ENCODE data around the gene DPYD.

The DPYD gene

GRCh38 chr1:97603218-97603617 is 317.6 kb downstream of the DPYD start:
- H3K4me3 ChIP-seq (ENCODE audit: low read depth, low read length), result no peak overlapping the region
- H3K27ac ChIP-seq (ENCODE audit: low read depth, low read length), result no peak overlapping the region
- peaks cover 5% of the 10 kb centered on the region for H3K4me1 ChIP-seq (ENCODE audit: control insufficient read depth, insufficient read depth, low read length, unreplicated experiment)
- H3K36me3 ChIP-seq (ENCODE audit: insufficient read depth, low read length), result no peaks in the 10 kb centered on the region
- H2AFZ ChIP-seq (ENCODE audit: low read length, unreplicated experiment), result no peak overlapping the region
- H3K27me3 ChIP-seq (ENCODE audit: insufficient read depth, low read length), result no peaks in the 10 kb centered on the region
- no peaks in the 10 kb centered on the region for H3K79me2 ChIP-seq (ENCODE audit: control insufficient read depth, insufficient read depth, low read length, unreplicated experiment)

- Histone ChIP-seq H3K79me2 (ENCODE audit: control insufficient read depth, insufficient read depth, low read length, unreplicated experiment) (no peaks in the 10 kb centered on the region), H3K4me1 (ENCODE audit: control insufficient read depth, insufficient read depth, low read length, unreplicated experiment) (peaks cover 5% of the 10 kb centered on the region), H3K4me3 (ENCODE audit: low read depth, low read length) (no peak overlapping the region), H3K36me3 (ENCODE audit: insufficient read depth, low read length) (no peaks in the 10 kb centered on the region), H2AFZ (ENCODE audit: low read length, unreplicated experiment) (no peak overlapping the region), H3K27me3 (ENCODE audit: insufficient read depth, low read length) (no peaks in the 10 kb centered on the region), H3K27ac (ENCODE audit: low read depth, low read length) (no peak overlapping the region)
Measured at GRCh38 chr1:97599447-97599846, 321.4 kb downstream of the DPYD start.

GRCh38 chr1:97593192-97593591 is 327.6 kb downstream of the DPYD start:
- Histone ChIP-seq H3K4me3 (ENCODE audit: low read depth, low read length) (no peak overlapping the region), H3K79me2 (ENCODE audit: control insufficient read depth, insufficient read depth, low read length, unreplicated experiment) (no peaks in the 10 kb centered on the region), H3K27me3 (ENCODE audit: insufficient read depth, low read length) (no peaks in the 10 kb centered on the region), H3K27ac (ENCODE audit: low read depth, low read length) (no peak overlapping the region), H2AFZ (ENCODE audit: low read length, unreplicated experiment) (no peak overlapping the region), H3K4me1 (ENCODE audit: control insufficient read depth, insufficient read depth, low read length, unreplicated experiment) (no peaks in the 10 kb centered on the region), H3K36me3 (ENCODE audit: insufficient read depth, low read length) (peaks cover 16% of the 10 kb centered on the region)

- Histone ChIP-seq H3K4me1 (ENCODE audit: control insufficient read depth, insufficient read depth, low read length, unreplicated experiment) (no peaks in the 10 kb centered on the region), H3K36me3 (ENCODE audit: insufficient read depth, low read length) (peaks cover 25% of the 10 kb centered on the region), H3K4me3 (ENCODE audit: low read depth, low read length) (no peak overlapping the region), H3K79me2 (ENCODE audit: control insufficient read depth, insufficient read depth, low read length, unreplicated experiment) (no peaks in the 10 kb centered on the region), H2AFZ (ENCODE audit: low read length, unreplicated experiment) (no peak overlapping the region), H3K27me3 (ENCODE audit: insufficient read depth, low read length) (no peaks in the 10 kb centered on the region), H3K27ac (ENCODE audit: low read depth, low read length) (no peak overlapping the region)
Measured at GRCh38 chr1:97588772-97589171, 332.1 kb downstream of the DPYD start.

- Histone ChIP-seq H3K36me3 (ENCODE audit: insufficient read depth, low read length) (peaks cover 8% of the 10 kb centered on the region), H3K79me2 (ENCODE audit: control insufficient read depth, insufficient read depth, low read length, unreplicated experiment) (no peaks in the 10 kb centered on the region), H3K27ac (ENCODE audit: low read depth, low read length) (no peak overlapping the region), H3K4me1 (ENCODE audit: control insufficient read depth, insufficient read depth, low read length, unreplicated experiment) (no peaks in the 10 kb centered on the region), H3K4me3 (ENCODE audit: low read depth, low read length) (no peak overlapping the region), H2AFZ (ENCODE audit: low read length, unreplicated experiment) (no peak overlapping the region), H3K27me3 (ENCODE audit: insufficient read depth, low read length) (no peaks in the 10 kb centered on the region)
Measured at GRCh38 chr1:97581614-97582051, 339.2 kb downstream of the DPYD start.

GRCh38 chr1:97577613-97578012 is 343.2 kb downstream of the DPYD start:
- no peaks in the 10 kb centered on the region for H3K27me3 ChIP-seq (ENCODE audit: insufficient read depth, low read length)
- no peaks in the 10 kb centered on the region for H3K79me2 ChIP-seq (ENCODE audit: control insufficient read depth, insufficient read depth, low read length, unreplicated experiment)
- H2AFZ ChIP-seq (ENCODE audit: low read length, unreplicated experiment), result no peak overlapping the region
- no peaks in the 10 kb centered on the region for H3K36me3 ChIP-seq (ENCODE audit: insufficient read depth, low read length)
- no peaks in the 10 kb centered on the region for H3K4me1 ChIP-seq (ENCODE audit: control insufficient read depth, insufficient read depth, low read length, unreplicated experiment)
- no peak overlapping the region for H3K27ac ChIP-seq (ENCODE audit: low read depth, low read length)
- H3K4me3 ChIP-seq (ENCODE audit: low read depth, low read length), result no peak overlapping the region

- no peaks in the 10 kb centered on the region for H3K36me3 ChIP-seq (ENCODE audit: insufficient read depth, low read length)
- H3K27me3 ChIP-seq (ENCODE audit: insufficient read depth, low read length), result no peaks in the 10 kb centered on the region
- H3K79me2 ChIP-seq (ENCODE audit: control insufficient read depth, insufficient read depth, low read length, unreplicated experiment), result no peaks in the 10 kb centered on the region
- no peak overlapping the region for H3K4me3 ChIP-seq (ENCODE audit: low read depth, low read length)
- H3K4me1 ChIP-seq (ENCODE audit: control insufficient read depth, insufficient read depth, low read length, unreplicated experiment), result no peaks in the 10 kb centered on the region
- H3K27ac ChIP-seq (ENCODE audit: low read depth, low read length), result no peak overlapping the region
- H2AFZ ChIP-seq (ENCODE audit: low read length, unreplicated experiment), result no peak overlapping the region
Measured at GRCh38 chr1:97573553-97573952, 347.3 kb downstream of the DPYD start.

- H3K27me3 ChIP-seq (ENCODE audit: insufficient read depth, low read length), result no peaks in the 10 kb centered on the region
- H3K4me1 ChIP-seq (ENCODE audit: control insufficient read depth, insufficient read depth, low read length, unreplicated experiment), result no peaks in the 10 kb centered on the region
- H3K79me2 ChIP-seq (ENCODE audit: control insufficient read depth, insufficient read depth, low read length, unreplicated experiment), result no peaks in the 10 kb centered on the region
- no peak overlapping the region for H3K27ac ChIP-seq (ENCODE audit: low read depth, low read length)
- H3K36me3 ChIP-seq (ENCODE audit: insufficient read depth, low read length), result no peaks in the 10 kb centered on the region
- no peak overlapping the region for H3K4me3 ChIP-seq (ENCODE audit: low read depth, low read length)
- H2AFZ ChIP-seq (ENCODE audit: low read length, unreplicated experiment), result no peak overlapping the region
Measured at GRCh38 chr1:97572561-97572960, 348.3 kb downstream of the DPYD start.

GRCh38 chr1:97571760-97572159 is 349.1 kb downstream of the DPYD start:
- Histone ChIP-seq H3K27me3 (ENCODE audit: insufficient read depth, low read length) (no peaks in the 10 kb centered on the region), H3K4me3 (ENCODE audit: low read depth, low read length) (no peak overlapping the region), H3K79me2 (ENCODE audit: control insufficient read depth, insufficient read depth, low read length, unreplicated experiment) (no peaks in the 10 kb centered on the region), H3K4me1 (ENCODE audit: control insufficient read depth, insufficient read depth, low read length, unreplicated experiment) (no peaks in the 10 kb centered on the region), H2AFZ (ENCODE audit: low read length, unreplicated experiment) (no peak overlapping the region), H3K36me3 (ENCODE audit: insufficient read depth, low read length) (no peaks in the 10 kb centered on the region), H3K27ac (ENCODE audit: low read depth, low read length) (no peak overlapping the region)

GRCh38 chr1:97570691-97571090 is 350.1 kb downstream of the DPYD start:
- no peaks in the 10 kb centered on the region for H3K27me3 ChIP-seq (ENCODE audit: insufficient read depth, low read length)
- H3K4me3 ChIP-seq (ENCODE audit: low read depth, low read length), result no peak overlapping the region
- H3K79me2 ChIP-seq (ENCODE audit: control insufficient read depth, insufficient read depth, low read length, unreplicated experiment), result no peaks in the 10 kb centered on the region
- no peak overlapping the region for H3K27ac ChIP-seq (ENCODE audit: low read depth, low read length)
- H3K4me1 ChIP-seq (ENCODE audit: control insufficient read depth, insufficient read depth, low read length, unreplicated experiment), result no peaks in the 10 kb centered on the region
- no peaks in the 10 kb centered on the region for H3K36me3 ChIP-seq (ENCODE audit: insufficient read depth, low read length)
- no peak overlapping the region for H2AFZ ChIP-seq (ENCODE audit: low read length, unreplicated experiment)

GRCh38 chr1:97567000-97567749 is 353.7 kb downstream of the DPYD start:
- Histone ChIP-seq H2AFZ (ENCODE audit: low read length, unreplicated experiment) (no peak overlapping the region), H3K4me3 (ENCODE audit: low read depth, low read length) (no peak overlapping the region), H3K36me3 (ENCODE audit: insufficient read depth, low read length) (no peaks in the 10 kb centered on the region), H3K4me1 (ENCODE audit: control insufficient read depth, insufficient read depth, low read length, unreplicated experiment) (no peaks in the 10 kb centered on the region), H3K79me2 (ENCODE audit: control insufficient read depth, insufficient read depth, low read length, unreplicated experiment) (no peaks in the 10 kb centered on the region), H3K27ac (ENCODE audit: low read depth, low read length) (no peak overlapping the region), H3K27me3 (ENCODE audit: insufficient read depth, low read length) (no peaks in the 10 kb centered on the region)

Measured in ACC112 (cell line).